Left ventricle myocardium inferior (tissue), 1 donor: ENCODE results near the gene CPM. TPM values are rescaled to one million over a fixed set of nuclear protein-coding genes. Genes with fewer than 3 reads are reported as not detected.

Experiments
- DNase-seq: peaks from one replicate; pipeline ENCODE4 v3.0.0-alpha.2; 2020
- H3K27ac ChIP-seq: fragments of 200-600 bp; replicated peaks from 2 replicates; pipeline ENCODE4 v1.8.0; 2021
- H3K27me3 ChIP-seq: fragments of 200-600 bp; 2 replicates; pipeline ENCODE4 v1.8.0; 2021; ENCODE audit warnings: low read depth
- H3K36me3 ChIP-seq: fragments of 200-600 bp; 2 replicates; pipeline ENCODE4 v1.8.0; 2021
- H3K4me1 ChIP-seq: fragments of 200-600 bp; 2 replicates; pipeline ENCODE4 v1.8.0; 2021
- H3K4me3 ChIP-seq: fragments of 200-600 bp; 2 replicates; pipeline ENCODE4 v1.8.0; 2021; ENCODE audit warnings: mild to moderate bottlenecking, moderate library complexity
- H3K9me3 ChIP-seq: fragments of 200-600 bp; replicated peaks from 2 replicates; pipeline ENCODE4 v1.8.0; 2021
- CTCF ChIP-seq: fragments of 200-600 bp; IDR thresholded peaks from 2 replicates; pipeline ENCODE4 v1.8.0; 2021; ENCODE audit warnings: antibody characterized with exemption, mild to moderate bottlenecking, borderline replicate concordance
- intact Hi-C: fragments of 100-400 bp; cut with micrococcal nuclease; formaldehyde crosslinking; loops from one replicate; pipeline ENCODE4 v1.11.0; 2022
- total RNA-seq: library from RNA; stranded (reverse); fragmentation: NEBNext Ultra II Directional; extraction: Animal tissue kit (Norgen Biotek cat#: 25700); gene quantifications from one replicate; pipeline ENCODE4 v1.2.1, GENCODE V29; 2021
- donor health status: DM: no; HTN: yes; CAD: no; lungs with severe emphysema.

The CPM gene
- total RNA-seq, 1 donor from 2014 or later = 6.3 TPM

DNA sequence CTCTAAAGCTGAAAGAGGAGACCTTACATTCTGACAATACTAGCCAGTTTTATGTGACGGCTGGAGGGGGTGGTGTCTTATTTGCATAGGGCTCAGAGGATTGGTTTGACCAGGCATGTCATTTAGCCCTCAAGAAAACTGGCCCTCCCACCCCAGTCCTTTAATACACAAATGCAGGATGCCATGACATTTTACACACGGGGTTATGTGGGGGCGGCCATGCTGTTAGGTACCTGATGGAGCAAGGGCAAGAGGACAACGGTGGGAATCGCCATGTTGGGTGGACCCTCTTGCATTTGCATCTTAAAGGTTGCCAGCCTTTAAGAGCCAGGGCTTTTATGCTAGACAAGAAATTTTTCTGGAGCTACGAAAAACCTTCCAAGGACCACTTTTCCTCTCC lies 101.7 kb downstream of the CPM start:
- TF ChIP-seq CTCF = no peak
- DNase-seq = no peak
- Histone ChIP-seq H3K27ac (no peak overlapping the region), H3K27me3 (no peaks in the 10 kb centered on the region), H3K9me3 (no peaks in the 10 kb centered on the region), H3K4me1 (peaks cover 12% of the 10 kb centered on the region), H3K36me3 (peaks cover 89% of the 10 kb centered on the region), H3K4me3 (no peak overlapping the region)
- intact Hi-C loops = no loop called here

DNA sequence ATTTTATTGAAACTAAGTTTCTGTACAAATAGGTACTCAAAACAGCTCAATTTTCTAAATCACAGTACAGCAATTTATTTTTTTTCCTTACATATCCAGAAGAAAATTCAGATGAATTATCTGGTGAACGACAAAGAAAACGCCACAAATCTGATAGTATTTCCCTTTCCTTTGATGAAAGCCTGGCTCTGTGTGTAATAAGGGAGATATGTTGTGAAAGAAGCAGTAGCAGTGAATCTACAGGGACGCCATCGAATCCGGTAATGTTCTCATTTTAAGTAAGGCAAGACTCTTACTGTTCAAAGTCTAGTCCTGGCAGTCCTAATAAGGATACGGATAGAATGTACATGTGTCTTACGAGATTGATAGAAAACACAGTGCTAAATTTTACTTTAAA lies 104.3 kb downstream of the CPM start:
- Histone ChIP-seq H3K9me3 (no peaks in the 10 kb centered on the region), H3K4me3 (no peak overlapping the region), H3K27me3 (no peaks in the 10 kb centered on the region), H3K36me3 (peaks cover 91% of the 10 kb centered on the region), H3K4me1 (peaks cover 4% of the 10 kb centered on the region), H3K27ac (no peak overlapping the region)
- intact Hi-C loops = no loop called here
- no peak for DNase-seq
- TF ChIP-seq CTCF = no peak

DNA sequence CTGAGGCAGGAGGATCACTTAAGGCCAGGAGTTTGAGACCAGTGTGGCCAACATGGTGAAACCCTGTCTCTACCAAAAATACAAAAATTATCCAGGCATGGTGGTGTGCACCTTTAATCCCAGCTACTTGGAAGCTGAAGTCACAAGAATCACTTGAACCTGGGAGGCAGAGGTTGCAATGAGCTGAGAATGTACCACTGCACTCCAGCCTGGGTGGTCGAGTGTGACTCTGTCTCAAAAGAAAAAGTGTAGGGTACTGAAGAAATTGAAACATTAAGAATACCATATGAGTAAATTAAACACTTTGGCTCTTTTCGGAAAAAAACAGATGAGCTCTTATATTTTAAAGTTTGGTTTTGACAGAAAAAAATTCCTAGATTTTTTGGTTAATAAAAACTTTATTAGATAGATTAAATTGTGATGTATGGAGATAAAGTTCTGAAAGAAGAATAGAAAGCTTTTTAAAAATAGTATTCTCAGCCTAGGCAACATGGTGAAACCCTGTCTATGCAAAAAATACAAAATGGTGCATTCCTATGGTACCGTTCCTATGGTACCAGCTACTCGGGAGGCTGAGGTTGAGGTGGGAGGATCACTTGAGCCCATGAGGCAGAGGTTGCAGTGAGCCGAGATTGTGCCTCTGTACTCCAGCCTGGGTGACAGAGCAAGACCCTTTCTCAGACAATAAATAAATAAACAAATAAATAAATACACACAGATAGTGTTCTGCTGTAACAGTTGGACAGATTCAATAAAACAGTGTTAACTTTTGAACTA lies 104.9 kb downstream of the CPM start:
- TF ChIP-seq CTCF = no peak
- DNase-seq = no peak
- intact Hi-C loops = no loop called here

DNA sequence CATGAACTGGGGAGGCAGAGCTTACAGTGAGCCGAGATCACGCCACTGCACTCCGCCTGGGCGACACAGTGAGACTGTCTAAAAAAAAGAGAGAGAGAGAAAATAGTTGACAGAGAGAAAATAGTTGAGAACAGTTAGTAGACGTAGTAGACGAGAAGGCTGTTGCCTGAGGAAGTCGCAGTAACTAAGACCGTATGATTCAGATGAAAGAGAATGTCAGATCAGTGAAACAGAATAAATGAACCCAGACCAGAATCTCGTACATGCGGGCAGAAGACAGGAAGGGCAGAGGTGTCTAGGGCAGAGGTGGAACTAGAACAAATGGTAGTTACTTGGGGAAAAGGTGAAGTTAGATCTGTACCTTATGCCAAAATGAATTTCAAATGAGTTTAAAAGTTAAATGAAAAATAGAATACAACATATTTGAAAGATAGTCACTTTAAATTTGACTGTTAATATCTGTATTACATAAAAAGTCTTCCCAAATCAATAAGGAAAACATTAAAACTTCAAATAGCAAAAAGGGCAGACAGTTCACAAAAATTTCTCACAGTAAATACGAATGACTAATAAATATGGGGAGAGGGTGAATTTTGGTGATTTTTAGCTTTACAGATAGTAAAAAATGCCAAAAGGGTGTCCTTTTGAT lies 107.3 kb downstream of the CPM start:
- no peak overlapping the region for H3K27ac ChIP-seq
- no peak for TF ChIP-seq CTCF
- H3K4me1 ChIP-seq = peaks cover 22% of the 10 kb centered on the region
- H3K9me3 ChIP-seq = no peaks in the 10 kb centered on the region
- H3K4me3 ChIP-seq = no peak overlapping the region
- peaks cover 95% of the 10 kb centered on the region for H3K36me3 ChIP-seq
- no peak for DNase-seq
- intact Hi-C loops = no loop called here
- no peaks in the 10 kb centered on the region for H3K27me3 ChIP-seq

More for the DNA sequence above, 104.9 kb downstream of the CPM start:
- H3K4me3 ChIP-seq = no peak overlapping the region
- peaks cover 10% of the 10 kb centered on the region for H3K4me1 ChIP-seq
- no peaks in the 10 kb centered on the region for H3K27me3 ChIP-seq
- H3K9me3 ChIP-seq = no peaks in the 10 kb centered on the region
- H3K36me3 ChIP-seq = peaks cover 90% of the 10 kb centered on the region
- no peak overlapping the region for H3K27ac ChIP-seq

GRCh38 chr12:68824597-68825250 lies 108.2 kb downstream of the CPM start:
- TF ChIP-seq CTCF = no peak
- H3K4me1 ChIP-seq = peaks cover 22% of the 10 kb centered on the region
- intact Hi-C loops = no loop called here
- H3K4me3 ChIP-seq = no peak overlapping the region
- H3K27ac ChIP-seq = no peak overlapping the region
- peaks cover 97% of the 10 kb centered on the region for H3K36me3 ChIP-seq
- H3K9me3 ChIP-seq = no peaks in the 10 kb centered on the region
- no peak for DNase-seq
- H3K27me3 ChIP-seq = no peaks in the 10 kb centered on the region
